Stimulated activated CD8-positive, alpha-beta memory T cell treated with anti-CD3 and anti-CD28 coated beads, Interleukin-2, amount 100 ng/mL, for 1 hour (primary cell): ENCODE measurements around the gene ANKRD13C.
A peak's percentile ranks its signal among the peaks of the same experiment; 100 is the strongest.
"Not testable (repeated sequence)": the region's sequence is repeated elsewhere in the genome, so short reads cannot be mapped to it uniquely, and the experiment has no call there.

ENCODE experiments used
- DNase-seq, 2 donors: peaks; one replicate each; pipeline ENCODE4 v3.0.0-alpha.2; 2020; ENCODE audit warnings: low read depth in 2 of 2

The ANKRD13C gene, protein sequence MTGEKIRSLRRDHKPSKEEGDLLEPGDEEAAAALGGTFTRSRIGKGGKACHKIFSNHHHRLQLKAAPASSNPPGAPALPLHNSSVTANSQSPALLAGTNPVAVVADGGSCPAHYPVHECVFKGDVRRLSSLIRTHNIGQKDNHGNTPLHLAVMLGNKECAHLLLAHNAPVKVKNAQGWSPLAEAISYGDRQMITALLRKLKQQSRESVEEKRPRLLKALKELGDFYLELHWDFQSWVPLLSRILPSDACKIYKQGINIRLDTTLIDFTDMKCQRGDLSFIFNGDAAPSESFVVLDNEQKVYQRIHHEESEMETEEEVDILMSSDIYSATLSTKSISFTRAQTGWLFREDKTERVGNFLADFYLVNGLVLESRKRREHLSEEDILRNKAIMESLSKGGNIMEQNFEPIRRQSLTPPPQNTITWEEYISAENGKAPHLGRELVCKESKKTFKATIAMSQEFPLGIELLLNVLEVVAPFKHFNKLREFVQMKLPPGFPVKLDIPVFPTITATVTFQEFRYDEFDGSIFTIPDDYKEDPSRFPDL

GRCh38 chr1:70354332-70355110 is at the start of gene ANKRD13C:
Gene ANKRD13C, minus strand, starts transcription at chr1:70354722. Its CDS starts 314 bp downstream, at chr1:70354408.
- peak; percentile 74 to 79 for DNase-seq

DNA sequence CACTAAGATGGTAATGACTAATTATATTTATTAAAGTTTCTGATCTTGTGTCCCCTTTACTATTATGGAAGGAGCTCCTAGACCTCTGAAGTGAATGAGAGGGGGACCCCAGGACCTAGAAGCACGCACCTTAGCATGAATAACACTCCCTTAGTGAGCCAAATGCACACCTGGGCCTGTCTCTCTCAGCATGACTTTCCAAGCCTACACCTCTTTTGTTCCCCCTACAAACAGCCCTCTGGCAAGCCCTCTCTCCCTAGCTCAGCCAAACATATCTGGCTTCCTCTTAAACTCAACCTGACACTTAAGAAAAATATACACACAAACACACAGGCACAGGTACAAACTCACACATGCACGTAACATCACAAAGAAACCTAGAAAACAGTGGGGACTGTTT is 49.2 kb upstream of the ANKRD13C start:
- no peak for DNase-seq

- no peak for DNase-seq
Measured at GRCh38 chr1:70401974-70402373, 47.5 kb upstream of the ANKRD13C start.

- DNase-seq: no peak
Measured at GRCh38 chr1:70400335-70400734, 45.8 kb upstream of the ANKRD13C start.

DNA sequence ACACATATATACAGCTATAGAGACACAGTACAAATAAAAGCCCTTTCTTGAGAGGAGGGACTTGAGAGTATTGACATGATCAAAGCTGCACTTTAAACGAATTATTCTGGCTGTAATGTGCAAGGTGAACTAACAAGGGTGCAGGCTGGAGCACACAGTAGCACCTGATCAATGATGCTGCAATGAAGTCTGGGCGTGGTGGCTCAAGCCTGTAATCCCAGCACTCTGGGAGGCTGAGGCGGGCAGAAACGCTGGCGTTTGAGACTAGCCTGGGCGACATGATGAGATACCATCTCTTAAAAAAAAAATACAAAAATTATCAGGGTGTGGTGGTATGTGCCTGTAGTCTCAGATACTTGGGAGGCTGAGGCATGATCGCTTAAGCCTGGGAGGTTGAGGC is 42.5 kb upstream of the ANKRD13C start:
- DNase-seq: no peak

- DNase-seq: no peak
Measured at GRCh38 chr1:70396607-70397006, 42.1 kb upstream of the ANKRD13C start.

GRCh38 chr1:70392626-70393025 is 38.1 kb upstream of the ANKRD13C start:
- DNase-seq: no peak

DNA sequence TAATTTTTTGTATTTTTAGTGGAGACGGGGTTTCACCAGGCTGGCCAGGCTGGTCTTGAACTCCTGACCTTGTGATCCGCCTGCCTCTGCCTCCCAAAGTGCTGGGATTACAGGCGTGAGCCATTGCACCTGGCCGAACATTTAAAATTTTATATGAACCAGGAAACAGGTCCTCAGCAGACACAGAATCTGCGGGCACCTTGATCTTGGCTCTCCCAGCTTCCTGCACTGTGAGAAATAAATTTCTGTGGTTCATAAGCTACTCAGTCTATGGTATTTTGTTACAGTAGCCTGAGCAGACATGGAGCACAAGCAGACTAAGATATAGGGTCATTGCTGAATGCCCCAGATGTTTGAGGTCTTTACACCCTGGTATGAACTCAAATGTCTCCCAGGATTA is 33.0 kb upstream of the ANKRD13C start:
- no peak for DNase-seq

DNA sequence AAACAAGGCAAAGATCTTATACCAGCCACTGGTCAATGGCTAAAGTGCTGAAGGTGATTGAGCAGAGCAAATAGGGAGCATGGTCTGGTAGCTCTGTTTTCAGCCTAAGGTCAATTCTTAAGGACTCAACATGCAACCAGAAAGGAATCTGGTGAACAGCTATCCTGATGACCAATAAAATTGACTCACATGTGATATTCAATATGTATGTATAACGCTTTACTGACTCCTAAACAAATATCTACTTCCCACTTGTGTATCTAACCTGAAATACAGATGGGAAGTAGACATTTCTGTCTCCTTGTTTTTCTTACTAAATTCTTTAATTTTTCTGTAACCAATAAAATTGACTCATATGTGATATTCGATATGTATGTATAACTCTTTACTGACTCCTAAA is 31.6 kb upstream of the ANKRD13C start:
- no peak for DNase-seq

DNA sequence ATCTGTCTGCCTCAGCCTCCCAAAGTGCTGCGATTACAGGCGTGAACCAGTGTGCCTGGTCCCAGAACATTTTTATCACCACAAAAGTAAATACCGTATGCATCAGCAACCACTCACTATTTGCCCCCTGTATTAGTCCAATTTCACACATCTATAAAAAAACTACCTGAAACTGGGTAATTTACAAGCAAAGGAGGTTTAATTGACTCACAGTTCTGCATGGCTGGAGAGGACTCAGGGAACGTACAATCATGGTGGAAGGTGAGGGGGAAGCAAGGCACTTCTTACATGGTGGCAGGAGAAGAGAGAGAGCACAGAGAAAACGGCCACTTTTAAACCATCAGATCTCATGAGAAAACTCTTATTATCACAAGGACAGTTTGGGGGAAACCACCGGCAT is 31.0 kb upstream of the ANKRD13C start:
- no peak for DNase-seq

GRCh38 chr1:70384542-70384941 is 30.0 kb upstream of the ANKRD13C start:
- no peak for DNase-seq

- DNase-seq: no peak
Measured at GRCh38 chr1:70383483-70383882, 29.0 kb upstream of the ANKRD13C start.

DNA sequence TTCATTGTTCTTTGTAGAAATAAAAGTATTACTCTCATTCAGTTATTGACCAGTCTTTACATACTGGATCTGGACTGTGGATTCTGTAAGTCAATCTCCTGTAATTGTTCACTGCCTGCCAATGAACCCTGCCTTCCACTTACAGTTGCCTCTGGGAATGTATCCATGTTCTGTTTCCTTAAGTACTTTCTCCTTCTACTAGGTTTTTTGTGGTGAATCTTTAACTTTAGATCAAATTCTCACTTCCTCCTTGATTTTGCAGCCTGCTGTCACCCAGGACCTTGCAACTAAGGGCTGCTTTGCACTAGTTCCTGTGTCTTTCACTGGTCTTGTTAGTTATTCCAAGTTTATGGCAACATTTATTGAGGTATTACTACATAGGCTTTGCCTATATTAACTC is 28.2 kb upstream of the ANKRD13C start:
- no peak for DNase-seq

DNA sequence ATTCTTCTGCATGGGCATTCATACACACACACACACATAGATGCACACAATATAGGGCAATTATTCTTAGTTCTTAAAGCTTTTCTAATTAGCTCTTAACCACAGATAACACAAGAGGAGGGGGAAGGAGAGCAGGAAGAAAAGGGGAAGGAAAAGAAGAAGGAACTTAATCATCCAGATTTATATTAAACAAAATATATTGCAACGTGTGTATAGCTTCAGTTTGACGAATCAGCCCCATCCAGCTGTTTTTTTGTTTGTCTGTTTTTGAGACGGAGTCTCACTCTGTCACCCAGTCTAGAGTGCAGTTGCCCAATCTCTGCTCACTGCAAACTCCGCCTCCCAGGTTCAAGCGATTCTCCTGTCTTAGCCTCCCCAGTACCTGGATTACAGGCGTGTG is 21.7 kb upstream of the ANKRD13C start:
- no peak for DNase-seq

- DNase-seq: not testable (repeated sequence)
Measured at GRCh38 chr1:70373580-70373979, 19.1 kb upstream of the ANKRD13C start.

- DNase-seq: no peak
Measured at GRCh38 chr1:70372426-70372825, 17.9 kb upstream of the ANKRD13C start.

DNA sequence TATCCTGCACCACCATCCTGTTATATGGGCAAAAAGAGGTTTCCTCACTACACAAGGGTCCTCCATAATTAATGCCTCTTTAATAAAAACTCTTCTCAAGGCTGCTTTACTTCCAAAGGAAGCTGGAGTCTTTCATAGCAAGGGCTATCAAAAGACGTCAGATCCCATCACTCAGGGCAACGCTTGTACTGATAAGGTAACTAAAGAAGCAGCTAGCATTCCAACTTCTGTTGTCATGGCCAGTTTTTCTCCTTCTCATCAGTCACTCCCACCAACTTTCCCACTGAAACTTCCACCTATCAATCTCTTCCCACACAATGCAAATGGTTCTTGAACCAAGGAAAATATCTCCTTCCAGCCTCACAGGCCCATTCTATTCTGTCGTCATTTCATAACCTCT is 17.1 kb upstream of the ANKRD13C start:
- not testable (repeated sequence) for DNase-seq

DNA sequence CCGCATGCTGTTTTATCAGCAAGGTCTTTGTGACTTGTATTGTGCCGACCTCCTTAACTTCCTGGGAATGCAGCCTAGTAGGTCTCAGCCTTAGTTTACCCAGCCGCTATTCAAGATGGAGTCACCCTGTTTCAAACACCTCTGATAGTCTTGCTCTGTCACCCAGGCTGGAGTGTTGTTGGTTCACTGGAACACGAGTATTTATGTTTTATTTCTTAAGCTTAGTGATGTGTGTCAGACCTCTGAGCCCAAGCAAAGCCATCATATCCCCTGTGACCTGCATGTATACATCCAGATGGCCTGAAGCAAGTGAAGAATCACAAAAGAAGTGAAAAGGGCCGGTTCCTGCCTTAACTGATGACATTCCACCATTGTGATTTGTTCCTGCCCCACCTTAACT is 12.9 kb upstream of the ANKRD13C start:
- DNase-seq: not testable (repeated sequence)

DNA sequence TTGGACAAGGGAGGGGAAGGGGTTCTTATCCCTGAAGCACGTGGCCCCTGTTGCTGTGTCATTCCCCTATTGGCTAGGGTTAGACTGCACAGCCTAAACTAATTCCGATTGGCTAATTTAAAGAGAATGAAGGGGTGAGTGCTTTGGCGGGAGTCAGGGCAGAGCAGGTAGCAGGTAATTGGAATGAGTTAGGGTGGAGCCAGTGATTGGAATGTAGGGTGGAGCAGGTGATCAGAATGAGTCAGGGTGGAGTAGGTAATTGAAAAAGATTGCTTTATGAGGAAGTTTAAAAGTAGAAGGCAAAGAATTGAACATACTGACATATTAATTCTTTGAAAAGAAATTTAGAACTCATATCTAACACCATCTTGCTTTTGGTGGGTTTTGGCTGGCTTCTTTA is 12.5 kb upstream of the ANKRD13C start:
- not testable (repeated sequence) for DNase-seq

DNA sequence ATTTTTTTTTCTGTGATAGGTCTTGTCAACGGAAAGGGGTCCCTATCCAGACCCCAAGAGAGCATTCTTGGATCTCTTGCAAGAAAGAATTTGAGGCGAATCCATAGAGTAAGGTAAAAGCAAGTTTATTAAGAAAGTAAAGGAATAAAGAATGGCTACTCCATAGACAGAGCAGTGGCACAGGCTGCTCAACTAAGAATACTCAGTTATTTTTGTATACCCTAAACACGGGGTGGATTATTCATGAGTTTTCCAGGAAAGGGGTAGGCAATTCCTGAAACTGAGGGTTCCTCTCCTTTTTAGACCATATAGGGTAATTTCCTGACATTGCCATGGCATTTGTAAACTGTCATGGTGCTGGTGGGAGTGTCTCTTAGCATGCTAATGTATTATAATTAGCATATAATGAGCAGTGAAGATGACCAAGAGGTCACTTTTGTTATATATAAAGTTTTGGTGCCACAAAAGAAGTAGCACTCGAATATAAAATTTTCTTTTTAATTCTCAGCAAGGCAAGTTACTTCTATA is 12.0 kb upstream of the ANKRD13C start:
- not testable (repeated sequence) for DNase-seq

GRCh38 chr1:70364439-70364838 is 9.9 kb upstream of the ANKRD13C start:
- DNase-seq: no peak

- no peak for DNase-seq
Measured at GRCh38 chr1:70361727-70362398, 7.3 kb upstream of the ANKRD13C start.
